ENCODE measurements around the gene GDA.
A peak's percentile ranks its signal among the peaks of the same experiment; 100 is the strongest.
"Not testable (repeated sequence)": the region's sequence is repeated elsewhere in the genome, so short reads cannot be mapped to it uniquely, and the experiment has no call there.

GDA gene

GRCh38 chr9:72213906-72214305 lies 64.7 kb downstream of the GDA start:
- no peak for DNase-seq

- no peak for DNase-seq
Observed at GRCh38 chr9:72217306-72217842, 68.1 kb downstream of the GDA start.

- no peak for DNase-seq
Observed at GRCh38 chr9:72220589-72220988, 71.3 kb downstream of the GDA start.

- DNase-seq, result no peak
Observed at GRCh38 chr9:72226146-72226812, 77.0 kb downstream of the GDA start.

- no peak for DNase-seq
Observed at GRCh38 chr9:72228282-72228681, 79.0 kb downstream of the GDA start.

- no peak for DNase-seq
Observed at GRCh38 chr9:72232778-72233177, 83.5 kb downstream of the GDA start.

- DNase-seq, result no peak
Observed at GRCh38 chr9:72247549-72247948, 98.3 kb downstream of the GDA start.

GRCh38 chr9:72251589-72251988 lies 102.3 kb downstream of the GDA start:
- no peak for DNase-seq

- DNase-seq, result no peak
Observed at GRCh38 chr9:72254901-72255545, 105.8 kb downstream of the GDA start.

- no peak for DNase-seq
Observed at GRCh38 chr9:72255569-72255968, 106.3 kb downstream of the GDA start.

GRCh38 chr9:72256931-72257330 lies 107.7 kb downstream of the GDA start:
- DNase-seq, result no peak

GRCh38 chr9:72257814-72258213 lies 108.6 kb downstream of the GDA start:
- no peak for DNase-seq

GRCh38 chr9:72262063-72262462 lies 112.8 kb downstream of the GDA start:
- no peak for DNase-seq

- no peak for DNase-seq
Observed at GRCh38 chr9:72263572-72263971, 114.3 kb downstream of the GDA start.

- DNase-seq, result no peak
Observed at GRCh38 chr9:72268961-72269360, 119.7 kb downstream of the GDA start.

GRCh38 chr9:72270359-72270758 lies 121.1 kb downstream of the GDA start:
- DNase-seq, result not testable (repeated sequence)

- no peak for DNase-seq
Observed at GRCh38 chr9:72271613-72272478, 122.6 kb downstream of the GDA start.

- no peak for DNase-seq
Observed at GRCh38 chr9:72274441-72274840, 125.2 kb downstream of the GDA start.

GRCh38 chr9:72274916-72275315 lies 125.7 kb downstream of the GDA start:
- DNase-seq, result no peak

- DNase-seq, result no peak
Observed at GRCh38 chr9:72276429-72276828, 127.2 kb downstream of the GDA start.

- DNase-seq, result no peak
Observed at GRCh38 chr9:72278959-72279358, 129.7 kb downstream of the GDA start.

- peak; percentile 27 for DNase-seq
Observed at GRCh38 chr9:72280913-72281500, 131.8 kb downstream of the GDA start.

GRCh38 chr9:72289401-72289800 lies 140.2 kb downstream of the GDA start:
- DNase-seq, result no peak

All from DMS153 (cell line).